ENCODE data around the gene CDH26.

GRCh38 chr20:59937150-59937549 is 21.1 kb upstream of the CDH26 start:
- no peak for TF ChIP-seq CHD4 (IDR thresholded peaks at IDR 0.05; ENCODE audit: insufficient read depth, insufficient replicate concordance, low read depth, low read length, poor library complexity, severe bottlenecking)
- TF ChIP-seq ELF4 (CRISPR knock-in tag; IDR thresholded peaks at IDR 0.05): no peak
- TF ChIP-seq, protein P1, sequence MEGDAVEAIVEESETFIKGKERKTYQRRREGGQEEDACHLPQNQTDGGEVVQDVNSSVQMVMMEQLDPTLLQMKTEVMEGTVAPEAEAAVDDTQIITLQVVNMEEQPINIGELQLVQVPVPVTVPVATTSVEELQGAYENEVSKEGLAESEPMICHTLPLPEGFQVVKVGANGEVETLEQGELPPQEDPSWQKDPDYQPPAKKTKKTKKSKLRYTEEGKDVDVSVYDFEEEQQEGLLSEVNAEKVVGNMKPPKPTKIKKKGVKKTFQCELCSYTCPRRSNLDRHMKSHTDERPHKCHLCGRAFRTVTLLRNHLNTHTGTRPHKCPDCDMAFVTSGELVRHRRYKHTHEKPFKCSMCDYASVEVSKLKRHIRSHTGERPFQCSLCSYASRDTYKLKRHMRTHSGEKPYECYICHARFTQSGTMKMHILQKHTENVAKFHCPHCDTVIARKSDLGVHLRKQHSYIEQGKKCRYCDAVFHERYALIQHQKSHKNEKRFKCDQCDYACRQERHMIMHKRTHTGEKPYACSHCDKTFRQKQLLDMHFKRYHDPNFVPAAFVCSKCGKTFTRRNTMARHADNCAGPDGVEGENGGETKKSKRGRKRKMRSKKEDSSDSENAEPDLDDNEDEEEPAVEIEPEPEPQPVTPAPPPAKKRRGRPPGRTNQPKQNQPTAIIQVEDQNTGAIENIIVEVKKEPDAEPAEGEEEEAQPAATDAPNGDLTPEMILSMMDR (IDR thresholded peaks at IDR 0.05 in 2 of 3, conservative IDR thresholded peaks at IDR 0.05 in 1 of 3; ENCODE audit: insufficient read depth in 2 of 3, low read depth in 1 of 3, low read length in 3 of 3): no peak
- no peak for TF ChIP-seq ETV5 (CRISPR knock-in tag; IDR thresholded peaks at IDR 0.05; ENCODE audit: low read depth)
- TF ChIP-seq YY1 (IDR thresholded peaks at IDR 0.05; ENCODE audit: borderline replicate concordance in 1 of 3, control insufficient read depth in 1 of 3, extremely low read depth in 1 of 3, insufficient read depth in 3 of 3, insufficient read length in 1 of 3, insufficient replicate concordance in 2 of 3, low read depth in 1 of 3, low read length in 2 of 3): no peak
- no peak for TF ChIP-seq ZNF175 (CRISPR knock-in tag; IDR thresholded peaks at IDR 0.05; ENCODE audit: low read depth)
- no peak for TF ChIP-seq KLF1 (tag; IDR thresholded peaks at IDR 0.05)
